Esophagus muscularis mucosa (tissue), 4 donors: ENCODE data around the gene TK2. TPM values are rescaled to one million over a fixed set of nuclear protein-coding genes. Genes with fewer than 3 reads are reported as not detected.

ENCODE experiments used
- DNase-seq: peaks from one replicate; pipeline ENCODE4 v3.0.0-alpha.2; 2017; ENCODE audit errors: extremely low spot score
- H3K27ac ChIP-seq, 4 donors: fragments of 200-600 bp; sonication (generic); replicated peaks in 1 of 4; 1 replicate in 3 of 4; 2 replicates in 1 of 4; pipeline ENCODE4 v1.5.1; 2016 to 2019; ENCODE audit warnings: mild to moderate bottlenecking in 1 of 4
- H3K27me3 ChIP-seq, 4 donors: fragments of 200-600 bp; sonication (generic); one replicate each; pipeline versions ENCODE4 v1.5.1 to v1.6.0; 2016 to 2019
- H3K36me3 ChIP-seq, 4 donors: fragments of 200-600 bp; sonication (generic); one replicate each; pipeline ENCODE4 v1.5.1; 2016 to 2019
- H3K4me1 ChIP-seq, 4 donors: fragments of 200-600 bp; sonication (generic); one replicate each; pipeline ENCODE4 v1.5.1; 2016 to 2019
- H3K4me3 ChIP-seq, 4 donors: fragments of 200-600 bp; sonication (generic); 1 replicate in 2 of 4; 2 replicates in 2 of 4; pipeline ENCODE4 v1.5.1; 2016 to 2019; ENCODE audit warnings: mild to moderate bottlenecking in 4 of 4, moderate library complexity in 1 of 4
- H3K9me3 ChIP-seq, 4 donors: fragments of 200-600 bp; sonication (generic); 1 replicate in 3 of 4; 2 replicates in 1 of 4; pipeline ENCODE4 v1.5.1; 2016 to 2019
- CTCF ChIP-seq, 3 experiments: fragments of 200-600 bp in 2 of 3; fragments of 450-650 bp in 1 of 3; sonication (generic) in 2 of 3; IDR thresholded peaks; one replicate each; pipeline ENCODE4 v1.5.1; 2017 to 2019; ENCODE audit warnings: antibody characterized with exemption in 3 of 3, mild to moderate bottlenecking in 2 of 3, moderate library complexity in 1 of 3
- EP300 ChIP-seq: sonication (generic); formaldehyde crosslinking; IDR thresholded peaks from one replicate; pipeline ENCODE4 v1.6.1; 2017; ENCODE audit warnings: antibody characterized with exemption
- POLR2A ChIP-seq: fragments of 450-650 bp; IDR thresholded peaks from one replicate; pipeline ENCODE4 v1.6.1; 2017; ENCODE audit warnings: antibody characterized with exemption, moderate library complexity, mild to moderate bottlenecking, low read depth
- POLR2AphosphoS5 ChIP-seq, 2 donors: sonication (generic); formaldehyde crosslinking; IDR thresholded peaks; one replicate each; pipeline ENCODE4 v1.6.1; 2017; ENCODE audit warnings: antibody characterized with exemption in 2 of 2
- WGBS: methylation state at CpG from one replicate; pipeline ENCODE4 v1.1.5; 2018; 5-methylcytosine and 5-hydroxymethylcytosine counted together
- intact Hi-C: fragments of 100-400 bp; cut with DNase I; formaldehyde crosslinking; loops from one replicate; pipeline ENCODE4 v1.15.1; 2023
- total RNA-seq, 4 donors: library from RNA; depleted of rRNA; stranded (reverse); fragments of >200 nt; gene quantifications; one replicate each; pipeline versions ENCODE4 v1.1.0 to v1.2.1, GENCODE V29; 2016

Gene TK2
- total RNA-seq, 4 donors from 2014 or later: 26.3 to 35.2 (median 30.0) TPM

- Histone ChIP-seq H3K9me3 (peaks cover 0 to 5% (median 2%) of the 10 kb centered on the region in 4 donors), H3K27ac (no peak overlapping the region), H3K4me3 (no peak overlapping the region), H3K27me3 (peaks cover 0 to 27% (median 0%) of the 10 kb centered on the region in 4 donors), H3K4me1 (no peaks in the 10 kb centered on the region), H3K36me3 (peaks cover 0 to 7% (median 0%) of the 10 kb centered on the region in 4 donors)
- intact Hi-C loops: no loop called here
- WGBS: 94% methylated on average over 9 of the region's 10 CpGs
- DNase-seq: no peak
- TF ChIP-seq POLR2AphosphoS5 (IDR thresholded peaks at IDR 0.05): no peak
- TF ChIP-seq POLR2A: no peak
- TF ChIP-seq EP300: no peak
- no peak for TF ChIP-seq CTCF (IDR thresholded peaks at IDR 0.05)
These were observed 78.7 kb downstream of the TK2 start for GRCh38 chr16:66471264-66471663.

- Histone ChIP-seq H3K4me1 (no peaks in the 10 kb centered on the region), H3K9me3 (peaks cover 0 to 8% (median 3%) of the 10 kb centered on the region in 4 donors), H3K27me3 (peaks cover 0 to 20% (median 0%) of the 10 kb centered on the region in 4 donors), H3K27ac (no peak overlapping the region), H3K4me3 (no peak overlapping the region), H3K36me3 (peaks cover 0 to 7% (median 0%) of the 10 kb centered on the region in 4 donors)
- WGBS: 58% methylated on average over 2 of the region's 2 CpGs
- intact Hi-C loops: no loop called here
- TF ChIP-seq POLR2A: no peak
- no peak for TF ChIP-seq EP300
- no peak for TF ChIP-seq CTCF (IDR thresholded peaks at IDR 0.05)
- TF ChIP-seq POLR2AphosphoS5 (IDR thresholded peaks at IDR 0.05): no peak
- no peak for DNase-seq
These were observed 79.4 kb downstream of the TK2 start for GRCh38 chr16:66470556-66470955.

DNA sequence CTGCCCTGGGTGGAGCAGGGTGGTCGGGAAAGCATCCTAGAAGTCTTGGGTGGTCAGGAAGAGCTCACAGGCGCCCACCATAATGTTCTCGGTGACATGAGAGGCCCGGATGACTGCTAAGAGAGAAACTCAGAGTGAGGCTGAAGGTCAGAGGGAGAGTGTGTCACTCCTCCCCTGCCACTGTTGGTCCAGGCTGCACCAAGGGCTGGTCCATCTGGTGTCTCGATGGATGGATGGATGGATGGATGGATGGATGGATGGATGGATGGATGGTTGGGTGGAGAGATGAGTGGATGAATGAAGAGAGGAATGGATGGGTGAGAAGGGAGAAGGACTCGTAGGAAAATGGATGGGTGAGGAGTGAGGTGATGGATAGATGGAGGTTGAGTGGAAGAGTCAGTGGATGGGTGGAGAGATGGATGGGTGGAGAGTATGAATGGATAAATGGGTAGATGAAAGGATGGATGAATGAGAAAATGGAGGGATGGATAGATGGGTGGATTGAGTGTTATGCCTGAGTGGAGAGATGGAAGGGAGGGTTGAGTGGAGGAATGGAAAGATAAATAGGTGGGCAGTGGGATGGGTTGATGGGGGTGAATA lies 79.9 kb downstream of the TK2 start:
- Histone ChIP-seq H3K27ac (no peak overlapping the region), H3K9me3 (peaks cover 0 to 8% (median 3%) of the 10 kb centered on the region in 4 donors), H3K27me3 (peaks cover 0 to 15% (median 0%) of the 10 kb centered on the region in 4 donors), H3K36me3 (peaks cover 0 to 7% (median 0%) of the 10 kb centered on the region in 4 donors), H3K4me1 (no peaks in the 10 kb centered on the region), H3K4me3 (no peak overlapping the region)
- DNase-seq: no peak
- WGBS: 94% methylated on average over 6 of the region's 6 CpGs
- intact Hi-C loops: no loop called here
- no peak for TF ChIP-seq EP300
- TF ChIP-seq CTCF (IDR thresholded peaks at IDR 0.05): no peak
- no peak for TF ChIP-seq POLR2AphosphoS5 (IDR thresholded peaks at IDR 0.05)
- no peak for TF ChIP-seq POLR2A

DNA sequence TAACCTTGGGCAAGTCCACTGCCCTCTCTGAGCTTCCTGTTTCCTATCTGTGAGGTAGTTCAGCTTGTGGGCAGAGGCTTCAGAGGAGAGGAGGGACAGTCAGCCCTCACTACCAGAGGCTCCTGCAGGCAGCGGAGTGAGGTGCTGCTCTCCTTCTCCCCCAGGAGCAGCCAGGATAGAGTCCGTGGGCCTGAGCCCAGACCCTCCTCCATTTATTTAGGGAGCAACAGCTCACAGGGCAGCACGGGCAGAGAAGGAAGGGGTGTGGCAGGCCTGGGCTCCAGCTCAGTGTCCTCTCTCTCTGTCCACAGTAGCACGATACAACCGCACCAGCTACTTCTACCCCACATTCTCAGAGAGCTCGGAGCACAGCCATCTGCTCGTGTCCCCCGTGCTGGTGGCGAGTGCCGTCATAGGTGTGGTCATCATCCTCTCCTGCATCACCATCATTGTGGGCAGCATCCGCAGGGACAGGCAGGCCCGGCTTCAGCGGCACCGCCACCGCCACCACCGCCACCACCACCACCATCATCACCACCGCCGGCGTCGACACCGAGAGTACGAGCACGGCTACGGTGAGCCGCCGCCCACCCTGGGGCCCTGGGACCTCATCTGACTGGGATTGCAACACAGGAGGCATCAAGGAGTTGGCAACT lies 80.5 kb downstream of the TK2 start:
- H3K4me3 ChIP-seq: no peak overlapping the region
- no peak overlapping the region for H3K27ac ChIP-seq
- intact Hi-C loops: no loop called here
- no peaks in the 10 kb centered on the region for H3K4me1 ChIP-seq
- peaks cover 0 to 8% (median 3%) of the 10 kb centered on the region in 4 donors for H3K9me3 ChIP-seq
- 100% methylated on average over 4 of the region's 26 CpGs for WGBS
- no peak for DNase-seq
- H3K36me3 ChIP-seq: peaks cover 0 to 7% (median 0%) of the 10 kb centered on the region in 4 donors
- TF ChIP-seq POLR2AphosphoS5 (IDR thresholded peaks at IDR 0.05): no peak
- no peak for TF ChIP-seq CTCF (IDR thresholded peaks at IDR 0.05)
- no peak for TF ChIP-seq POLR2A
- TF ChIP-seq EP300: no peak
- peaks cover 0 to 14% (median 0%) of the 10 kb centered on the region in 4 donors for H3K27me3 ChIP-seq
